Measurements from ENCODE around the gene ICA1. TPM values are rescaled to one million over a fixed set of nuclear protein-coding genes. Genes with fewer than 3 reads are reported as not detected.

The ICA1 gene
- total RNA-seq, 1 donor from 2014 or later, result 27.0 TPM

GRCh38 chr7:8189625-8190024 is 72.3 kb downstream of the ICA1 start:
- Histone ChIP-seq H3K9me3 (no peaks in the 10 kb centered on the region), H3K4me1 (no peaks in the 10 kb centered on the region), H3K4me3 (no peak overlapping the region), H3K27me3 (no peaks in the 10 kb centered on the region), H3K36me3 (no peaks in the 10 kb centered on the region), H3K27ac (no peak overlapping the region)
- DNase-seq (no peak), ATAC-seq (no peak)
- intact Hi-C loops (cut with DNase I), result no loop called here
- no peak for TF ChIP-seq CTCF (IDR thresholded peaks at IDR 0.05)

- no peaks in the 10 kb centered on the region for H3K27me3 ChIP-seq
- ATAC-seq, result peak; percentile 78
- TF ChIP-seq CTCF (IDR thresholded peaks at IDR 0.05), result no peak
- H3K4me1 ChIP-seq, result no peaks in the 10 kb centered on the region
- intact Hi-C loops (cut with DNase I), result no loop called here
- H3K27ac ChIP-seq, result no peak overlapping the region
- no peak overlapping the region for H3K4me3 ChIP-seq
- H3K9me3 ChIP-seq, result no peaks in the 10 kb centered on the region
- no peaks in the 10 kb centered on the region for H3K36me3 ChIP-seq
- DNase-seq, result no peak
These were observed 75.9 kb downstream of the ICA1 start for GRCh38 chr7:8185926-8186683.

- intact Hi-C loops (cut with DNase I), result no loop called here
These were observed 77.7 kb downstream of the ICA1 start for GRCh38 chr7:8184221-8184620.

GRCh38 chr7:8179486-8179885 is 82.5 kb downstream of the ICA1 start:
- Histone ChIP-seq H3K36me3 (no peaks in the 10 kb centered on the region), H3K4me3 (no peak overlapping the region), H3K4me1 (no peaks in the 10 kb centered on the region), H3K27ac (no peak overlapping the region), H3K27me3 (no peaks in the 10 kb centered on the region), H3K9me3 (no peaks in the 10 kb centered on the region)
- ATAC-seq (no peak), DNase-seq (no peak)
- intact Hi-C loops (cut with DNase I), result no loop called here
- TF ChIP-seq CTCF (IDR thresholded peaks at IDR 0.05), result no peak

More at GRCh38 chr7:8184221-8184620, 77.7 kb downstream of the ICA1 start:
- Histone ChIP-seq H3K36me3 (no peaks in the 10 kb centered on the region), H3K4me1 (no peaks in the 10 kb centered on the region), H3K27ac (no peak overlapping the region), H3K27me3 (no peaks in the 10 kb centered on the region), H3K9me3 (no peaks in the 10 kb centered on the region), H3K4me3 (no peak overlapping the region)
- no peak for DNase-seq
- TF ChIP-seq CTCF (IDR thresholded peaks at IDR 0.05), result no peak
- no peak for ATAC-seq

- intact Hi-C loops (cut with DNase I), result no loop called here
- Histone ChIP-seq H3K9me3 (no peaks in the 10 kb centered on the region), H3K4me1 (no peaks in the 10 kb centered on the region), H3K36me3 (no peaks in the 10 kb centered on the region), H3K4me3 (no peak overlapping the region), H3K27me3 (no peaks in the 10 kb centered on the region), H3K27ac (no peak overlapping the region)
- DNase-seq, result no peak
- TF ChIP-seq CTCF (IDR thresholded peaks at IDR 0.05), result no peak
- ATAC-seq, result no peak
These were observed 83.6 kb downstream of the ICA1 start for GRCh38 chr7:8178353-8178752.

Data from upper lobe of right lung (tissue), 1 donor.